ENCODE results near the gene TSPAN18. TPM values are rescaled to one million over a fixed set of nuclear protein-coding genes. Genes with fewer than 3 reads are reported as not detected.

Gene TSPAN18
- total and polyA plus RNA-seq, 2 experiments from 2014 or later: 68.6 to 82.8 TPM

DNA sequence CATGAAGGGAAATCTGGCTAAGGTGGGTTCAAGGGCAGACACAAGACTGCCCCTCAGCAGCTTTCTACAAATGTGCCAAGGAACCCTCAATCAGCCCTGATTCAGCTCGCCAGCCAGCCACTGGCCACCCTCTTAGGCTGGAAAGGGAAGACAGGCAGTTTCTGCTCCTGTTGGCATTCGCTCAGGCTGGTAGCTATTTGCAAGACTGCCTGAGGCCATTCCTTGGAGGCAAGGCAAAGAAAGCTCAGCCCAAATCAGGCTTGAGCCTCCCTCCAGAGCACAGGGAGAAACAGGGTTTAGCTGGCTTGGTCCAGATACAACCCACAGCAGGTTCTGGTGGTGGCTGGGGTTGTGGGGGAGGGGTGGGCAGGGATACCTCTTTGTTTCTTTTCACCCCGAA lies 204.7 kb downstream of the TSPAN18 start:
- Histone ChIP-seq H3K36me3 (no peaks in the 10 kb centered on the region), H3K4me3 (no peak overlapping the region), H3K9me3 (ENCODE audit: low read depth) (no peaks in the 10 kb centered on the region), H3K4me1 (ENCODE audit: low read depth) (no peaks in the 10 kb centered on the region), H3K27me3 (no peaks in the 10 kb centered on the region), H3K27ac (peak overlapping the region; percentile 47)
- TF ChIP-seq, protein P1, sequence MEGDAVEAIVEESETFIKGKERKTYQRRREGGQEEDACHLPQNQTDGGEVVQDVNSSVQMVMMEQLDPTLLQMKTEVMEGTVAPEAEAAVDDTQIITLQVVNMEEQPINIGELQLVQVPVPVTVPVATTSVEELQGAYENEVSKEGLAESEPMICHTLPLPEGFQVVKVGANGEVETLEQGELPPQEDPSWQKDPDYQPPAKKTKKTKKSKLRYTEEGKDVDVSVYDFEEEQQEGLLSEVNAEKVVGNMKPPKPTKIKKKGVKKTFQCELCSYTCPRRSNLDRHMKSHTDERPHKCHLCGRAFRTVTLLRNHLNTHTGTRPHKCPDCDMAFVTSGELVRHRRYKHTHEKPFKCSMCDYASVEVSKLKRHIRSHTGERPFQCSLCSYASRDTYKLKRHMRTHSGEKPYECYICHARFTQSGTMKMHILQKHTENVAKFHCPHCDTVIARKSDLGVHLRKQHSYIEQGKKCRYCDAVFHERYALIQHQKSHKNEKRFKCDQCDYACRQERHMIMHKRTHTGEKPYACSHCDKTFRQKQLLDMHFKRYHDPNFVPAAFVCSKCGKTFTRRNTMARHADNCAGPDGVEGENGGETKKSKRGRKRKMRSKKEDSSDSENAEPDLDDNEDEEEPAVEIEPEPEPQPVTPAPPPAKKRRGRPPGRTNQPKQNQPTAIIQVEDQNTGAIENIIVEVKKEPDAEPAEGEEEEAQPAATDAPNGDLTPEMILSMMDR (IDR thresholded peaks at IDR 0.05; ENCODE audit: low read depth, low read length): no peak
- DNase-seq (ENCODE audit: low read depth in 1 of 2, low spot score in 1 of 2): no peak

DNA sequence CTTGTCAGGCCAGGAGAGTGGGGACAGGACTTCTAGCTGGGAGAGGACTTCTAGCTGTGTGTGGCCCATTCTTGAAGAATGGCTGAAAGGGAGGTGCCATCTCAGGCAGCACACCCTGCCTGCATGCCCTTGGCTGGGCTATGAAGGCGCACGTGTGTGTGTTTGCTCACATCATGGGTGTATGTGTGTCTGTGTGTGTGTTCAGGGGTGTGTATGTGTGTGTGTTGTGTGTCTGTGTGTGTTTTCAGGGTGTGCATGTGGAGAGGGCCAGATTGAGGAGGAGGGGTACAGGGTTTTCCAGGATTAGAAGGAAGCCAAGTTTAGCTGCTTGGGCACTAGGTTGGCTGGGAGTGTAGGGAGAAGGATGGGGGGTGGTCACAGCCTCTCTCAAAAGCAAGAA lies 207.3 kb downstream of the TSPAN18 start:
- H3K9me3 ChIP-seq (ENCODE audit: low read depth): no peaks in the 10 kb centered on the region
- TF ChIP-seq, protein P1 (IDR thresholded peaks at IDR 0.05; ENCODE audit: low read depth, low read length): no peak
- H3K4me3 ChIP-seq: no peak overlapping the region
- DNase-seq (ENCODE audit: low read depth in 1 of 2, low spot score in 1 of 2): no peak
- H3K36me3 ChIP-seq: no peaks in the 10 kb centered on the region
- no peaks in the 10 kb centered on the region for H3K4me1 ChIP-seq (ENCODE audit: low read depth)
- H3K27me3 ChIP-seq: no peaks in the 10 kb centered on the region
- H3K27ac ChIP-seq: peak overlapping the region; percentile 32

DNA sequence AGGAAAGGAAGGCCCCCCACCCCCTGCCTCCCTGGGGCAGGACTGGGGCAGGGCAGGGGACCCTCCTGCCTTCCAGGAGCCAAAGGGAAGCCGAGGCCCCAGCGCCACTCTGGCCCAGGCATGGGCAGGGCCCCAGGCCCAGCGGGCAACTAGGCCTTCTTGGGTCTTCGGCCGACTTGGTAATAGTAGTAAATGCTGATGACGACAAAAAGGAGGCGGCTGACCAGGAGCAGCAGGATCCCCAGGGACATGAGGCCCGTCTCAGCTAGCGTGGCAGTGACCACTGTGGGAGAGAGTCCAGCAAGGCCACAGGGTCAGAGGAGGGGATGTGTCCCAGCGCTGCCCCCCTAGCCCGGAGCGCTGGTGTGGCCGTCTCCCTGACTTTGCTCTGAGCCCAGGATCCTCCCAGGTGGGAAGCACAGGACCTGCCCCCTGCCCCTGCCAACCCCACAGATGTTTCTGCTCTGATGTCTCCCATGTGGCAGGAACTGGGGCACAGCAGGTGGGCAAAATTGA lies 208.0 kb downstream of the TSPAN18 start:
- H3K27ac ChIP-seq: no peak overlapping the region
- TF ChIP-seq, protein P1 (IDR thresholded peaks at IDR 0.05; ENCODE audit: low read depth, low read length): no peak
- no peaks in the 10 kb centered on the region for H3K9me3 ChIP-seq (ENCODE audit: low read depth)
- H3K4me1 ChIP-seq (ENCODE audit: low read depth): no peaks in the 10 kb centered on the region
- no peaks in the 10 kb centered on the region for H3K27me3 ChIP-seq
- H3K36me3 ChIP-seq: no peaks in the 10 kb centered on the region
- H3K4me3 ChIP-seq: no peak overlapping the region
- DNase-seq (ENCODE audit: low read depth in 1 of 2, low spot score in 1 of 2): no peak

DNA sequence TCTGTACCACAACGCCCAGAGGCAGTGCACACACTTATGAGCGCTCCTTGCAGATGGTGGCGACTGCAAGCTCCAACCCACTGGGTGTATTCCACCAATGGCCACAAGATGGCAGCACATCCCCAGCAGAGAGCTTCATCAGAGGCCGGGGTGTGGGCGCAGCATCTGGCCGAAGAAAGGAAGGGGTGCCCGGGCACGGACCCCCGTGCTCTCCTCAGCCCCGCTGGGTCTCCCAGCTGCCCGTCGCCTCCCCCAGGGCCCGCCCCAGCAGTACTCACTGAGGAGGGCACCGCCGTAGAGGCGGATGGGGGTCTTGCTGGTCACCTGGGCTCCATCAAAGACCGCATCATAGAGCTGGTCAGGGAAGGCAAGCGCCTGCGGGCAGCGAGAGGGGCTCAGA lies 209.8 kb downstream of the TSPAN18 start:
- TF ChIP-seq, protein P1 (IDR thresholded peaks at IDR 0.05; ENCODE audit: low read depth, low read length): peak; percentile 87
- no peak overlapping the region for H3K27ac ChIP-seq
- H3K4me1 ChIP-seq (ENCODE audit: low read depth): no peaks in the 10 kb centered on the region
- no peaks in the 10 kb centered on the region for H3K36me3 ChIP-seq
- H3K27me3 ChIP-seq: no peaks in the 10 kb centered on the region
- no peak overlapping the region for H3K4me3 ChIP-seq
- no peaks in the 10 kb centered on the region for H3K9me3 ChIP-seq (ENCODE audit: low read depth)
- DNase-seq (ENCODE audit: low read depth in 1 of 2, low spot score in 1 of 2): peak; percentile 83 to 86

DNA sequence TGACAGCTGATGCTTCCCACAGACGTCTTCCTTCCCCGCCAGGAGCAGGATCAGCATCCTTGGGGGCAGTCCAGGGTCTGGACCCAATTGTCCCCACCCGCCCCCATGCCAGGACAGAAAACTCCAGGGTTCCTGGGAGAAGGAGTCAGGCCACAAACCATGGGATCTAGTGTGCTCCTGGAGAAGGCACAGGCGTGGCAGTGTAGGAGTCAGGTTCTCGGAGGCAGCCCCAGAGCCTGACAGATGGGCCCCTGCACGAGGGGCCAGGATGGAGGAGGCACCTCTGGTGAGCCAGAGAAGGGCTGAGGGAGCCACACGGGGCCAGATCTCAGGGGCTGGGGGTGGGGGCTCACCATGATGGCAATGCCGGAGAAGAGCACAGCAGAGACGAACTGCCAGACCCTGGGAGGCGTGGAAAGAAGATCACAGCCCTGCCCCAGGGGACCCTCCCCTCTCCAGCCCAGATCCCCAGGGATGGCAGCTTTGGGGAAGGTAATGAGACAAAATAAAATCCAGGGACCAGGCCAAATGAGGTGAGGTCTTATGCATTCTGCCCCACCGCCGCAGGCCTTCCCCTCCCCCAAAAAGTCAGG lies 210.3 kb downstream of the TSPAN18 start:
- TF ChIP-seq, protein P1 (IDR thresholded peaks at IDR 0.05; ENCODE audit: low read depth, low read length): no peak
- no peak overlapping the region for H3K4me3 ChIP-seq
- H3K36me3 ChIP-seq: no peaks in the 10 kb centered on the region
- H3K27ac ChIP-seq: no peak overlapping the region
- DNase-seq (ENCODE audit: low read depth in 1 of 2, low spot score in 1 of 2): no peak
- no peaks in the 10 kb centered on the region for H3K4me1 ChIP-seq (ENCODE audit: low read depth)
- H3K27me3 ChIP-seq: no peaks in the 10 kb centered on the region
- no peaks in the 10 kb centered on the region for H3K9me3 ChIP-seq (ENCODE audit: low read depth)

Measured in cardiac muscle cell (in vitro differentiated cells and primary cell).